Measurements from ENCODE around the gene SDK2. TPM values are rescaled to one million over a fixed set of nuclear protein-coding genes. Genes with fewer than 3 reads are reported as not detected.

The SDK2 gene
- total and polyA plus RNA-seq, 9 of the 15 experiments (the other 6 are each of a cell fraction or from before 2014, with no cell fraction given), result 0.04 TPM; not detected in 8

- H3K4me1 ChIP-seq (replicated peaks in 1 of 2; ENCODE audit: control insufficient read depth in 2 of 2, insufficient read depth in 2 of 2, low read length in 2 of 2), result no peaks in the 10 kb centered on the region
- H3K9me1 ChIP-seq (ENCODE audit: control insufficient read depth, insufficient read depth, low read length), result no peaks in the 10 kb centered on the region
- H3K4me3 ChIP-seq, result no peak overlapping the region
- H3K9me3 ChIP-seq (replicated peaks; ENCODE audit: control insufficient read depth, insufficient read depth, low read depth, low read length), result no peaks in the 10 kb centered on the region
- no TSS peak for BruUV-seq (replicated peaks)
- no peaks in the 10 kb centered on the region for H3K79me2 ChIP-seq (ENCODE audit: control insufficient read depth, insufficient read depth, low read length)
- H3K27me3 ChIP-seq (ENCODE audit: control insufficient read depth in 2 of 2, insufficient read depth in 2 of 2, low read length in 2 of 2), result peaks cover 0 to 37% of the 10 kb centered on the region in 2 experiments; a peak in 4 of 5 replicates
- ChIA-PET CTCF (ENCODE audit: low intra/inter-chr PET ratio) (no interaction called here), POLR2A (no interaction called here)
- DNase-seq (ENCODE audit: extremely low read depth in 1 of 4, low spot score in 3 of 4), result no peak
- FAIRE-seq, result no peak
- no peaks in the 10 kb centered on the region for H3K36me3 ChIP-seq (ENCODE audit: control insufficient read depth, insufficient read depth, low read length)
- H3K9ac ChIP-seq (ENCODE audit: insufficient read depth in 1 of 2, low read depth in 2 of 2, low read length in 2 of 2), result no peak overlapping the region
- no peak overlapping the region for H3K4me2 ChIP-seq (ENCODE audit: insufficient read depth, low read length)
- H3K27ac ChIP-seq (ENCODE audit: extremely low read depth, low read depth, low read length), result no peak overlapping the region
- no peak for ATAC-seq
- WGBS (ENCODE audit: insufficient coverage, low coverage, missing lambda C conversion rate), result 1% methylated on average over 7 of the region's 7 CpGs
- H2AFZ ChIP-seq (ENCODE audit: low read depth, low read length), result no peak overlapping the region
- TF ChIP-seq GABPB2 (CRISPR knock-in tag; conservative IDR thresholded peaks at IDR 0.05), result no peak
- TF ChIP-seq MXI1 (IDR thresholded peaks at IDR 0.05; ENCODE audit: low read depth, low read length), result no peak
- no peak for TF ChIP-seq MCM5 (IDR thresholded peaks at IDR 0.05; ENCODE audit: low read depth)
- no peak for TF ChIP-seq L3MBTL2 (IDR thresholded peaks at IDR 0.05)
- no peak for TF ChIP-seq CREBBP (IDR thresholded peaks at IDR 0.05; ENCODE audit: low read depth, low read length)
- no peak for TF ChIP-seq ZNF316 (IDR thresholded peaks at IDR 0.05)
- TF ChIP-seq ELF2 (CRISPR knock-in tag; IDR thresholded peaks at IDR 0.05), result no peak
- TF ChIP-seq ZNF407 (IDR thresholded peaks at IDR 0.05; ENCODE audit: low read depth), result no peak
- no peak for TF ChIP-seq ZBTB49 (CRISPR knock-in tag; IDR thresholded peaks at IDR 0.05; ENCODE audit: borderline replicate concordance)
- intact Hi-C loops (cut with micrococcal nuclease) (no loop called here), in situ Hi-C loops (cut with MboI) (no loop called here)
- no peaks in the 10 kb centered on the region for H4K20me1 ChIP-seq (replicated peaks; ENCODE audit: control insufficient read depth, insufficient read depth, low read length)
These were observed 33.8 kb downstream of the SDK2 start for GRCh38 chr17:73610331-73610911.

All from K562 (cell line).